Activated CD4-positive, CD25-positive, alpha-beta regulatory T cell (primary cell): ENCODE data around the gene MCU.
"Not testable (repeated sequence)": the region's sequence is repeated elsewhere in the genome, so short reads cannot be mapped to it uniquely, and the experiment has no call there.

Experiments
- DNase-seq, 4 experiments: peaks; one replicate each; lab custom pipeline; 2025; lab: John Stamatoyannopoulos, UW

The MCU gene

GRCh38 chr10:72903941-72904446, 212.1 kb downstream of the MCU start:
- not testable (repeated sequence) for DNase-seq

GRCh38 chr10:72904806-72905205, 212.9 kb downstream of the MCU start:
- DNase-seq = no peak

- no peak for DNase-seq
Observed at GRCh38 chr10:72906446-72906845, 214.5 kb downstream of the MCU start.

- DNase-seq = no peak
Observed at GRCh38 chr10:72910705-72911104, 218.8 kb downstream of the MCU start.

GRCh38 chr10:72911758-72912157, 219.8 kb downstream of the MCU start:
- no peak for DNase-seq

- DNase-seq = no peak
Observed at GRCh38 chr10:72912736-72913135, 220.8 kb downstream of the MCU start.

GRCh38 chr10:72913287-72913686, 221.3 kb downstream of the MCU start:
- DNase-seq = no peak

- not testable (repeated sequence) for DNase-seq
Observed at GRCh38 chr10:72917201-72917600, 225.3 kb downstream of the MCU start.

- DNase-seq = not testable (repeated sequence)
Observed at GRCh38 chr10:72917803-72918332, 225.9 kb downstream of the MCU start.

- DNase-seq = no peak
Observed at GRCh38 chr10:72918352-72918751, 226.4 kb downstream of the MCU start.

GRCh38 chr10:72921147-72921683, 229.3 kb downstream of the MCU start:
- not testable (repeated sequence) for DNase-seq

- DNase-seq = no peak
Observed at GRCh38 chr10:72924351-72924750, 232.4 kb downstream of the MCU start.

- no peak for DNase-seq
Observed at GRCh38 chr10:72925951-72926465, 234.1 kb downstream of the MCU start.

GRCh38 chr10:72927485-72927884, 235.5 kb downstream of the MCU start:
- DNase-seq = no peak

GRCh38 chr10:72928798-72929197, 236.9 kb downstream of the MCU start:
- DNase-seq = no peak

GRCh38 chr10:72930276-72930675, 238.3 kb downstream of the MCU start:
- DNase-seq = no peak

- DNase-seq = no peak
Observed at GRCh38 chr10:72932259-72933015, 240.5 kb downstream of the MCU start.

- DNase-seq = no peak
Observed at GRCh38 chr10:72935361-72935760, 243.4 kb downstream of the MCU start.
